ENCODE data around the gene FGR.
A peak's percentile ranks its signal among the peaks of the same experiment; 100 is the strongest.

Gene FGR

DNA sequence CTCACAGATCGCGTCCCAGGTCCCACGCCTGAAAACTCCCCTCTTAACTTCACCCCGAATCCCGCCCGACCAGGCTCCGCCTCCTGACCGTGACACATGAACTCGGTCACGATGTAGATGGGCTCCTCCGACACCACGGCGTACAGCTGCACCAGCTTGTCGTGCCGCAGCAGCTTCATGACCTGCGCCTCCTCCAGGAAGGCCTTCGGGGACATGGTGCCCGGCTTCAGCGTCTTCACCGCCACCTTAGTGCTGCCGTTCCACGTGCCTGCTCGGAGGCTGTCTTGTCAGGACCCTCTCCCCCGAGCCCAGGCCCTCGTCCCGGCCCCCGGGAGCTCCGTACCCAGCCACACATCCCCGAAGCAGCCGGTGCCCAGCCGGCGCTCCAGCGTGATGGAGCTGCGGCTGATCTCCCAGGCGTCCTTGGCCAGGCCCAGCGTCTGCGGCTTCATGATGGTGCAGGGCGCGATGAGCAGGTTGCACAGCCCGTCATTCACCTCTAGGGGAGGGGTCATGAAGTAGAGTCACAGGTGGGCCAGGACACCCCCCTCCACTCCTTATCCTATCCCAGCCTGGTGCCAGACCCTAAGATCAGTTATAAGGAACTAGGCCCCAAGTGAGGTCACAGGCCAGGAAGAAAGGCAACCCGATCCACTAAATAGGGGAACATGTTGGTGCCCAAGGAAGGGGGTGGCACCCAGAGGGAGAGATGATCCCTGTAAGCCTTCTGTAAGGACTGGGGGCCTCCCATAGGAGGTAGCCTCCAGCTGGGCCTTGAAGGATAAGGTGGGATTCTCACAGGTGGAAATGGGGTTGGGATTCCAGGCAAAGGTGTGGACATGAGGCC is 19.4 kb downstream of the FGR start:
- no peak for DNase-seq (ENCODE audit: low read depth)

- no peak for DNase-seq (ENCODE audit: low read depth)
These were observed 20.2 kb downstream of the FGR start for GRCh38 chr1:27614625-27615344.

DNA sequence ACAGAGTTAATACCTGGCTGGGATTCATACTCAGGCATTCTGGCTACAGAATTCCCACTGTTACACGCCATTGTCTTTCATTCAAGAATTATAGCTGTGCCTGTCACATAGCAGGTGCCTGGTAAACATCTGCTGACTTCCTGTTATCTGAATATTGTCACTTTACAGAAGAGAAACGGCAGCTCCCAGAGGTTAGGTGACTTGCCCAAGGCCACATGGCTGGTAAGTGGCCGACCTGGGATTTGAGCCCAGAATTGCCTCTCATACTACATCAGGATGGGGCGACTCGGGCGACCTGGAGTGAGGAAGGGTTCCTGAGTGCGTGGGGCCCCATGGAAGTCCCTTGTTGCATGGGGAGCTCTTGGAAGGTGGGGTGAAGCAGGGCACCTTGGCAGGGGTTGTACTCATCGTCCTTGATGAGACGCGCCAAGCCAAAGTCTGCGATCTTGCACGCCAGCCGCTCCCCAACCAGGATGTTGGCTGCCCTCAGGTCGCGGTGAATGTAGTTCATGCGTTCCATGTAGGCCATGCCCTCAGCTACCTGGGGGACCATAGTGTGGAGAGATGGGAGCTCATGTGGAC is 20.9 kb downstream of the FGR start:
- no peak for DNase-seq (ENCODE audit: low read depth)

- DNase-seq (ENCODE audit: low read depth): no peak
These were observed 22.3 kb downstream of the FGR start for GRCh38 chr1:27612718-27613117.

GRCh38 chr1:27611450-27611849 is 23.5 kb downstream of the FGR start:
- no peak for DNase-seq (ENCODE audit: low read depth)

DNA sequence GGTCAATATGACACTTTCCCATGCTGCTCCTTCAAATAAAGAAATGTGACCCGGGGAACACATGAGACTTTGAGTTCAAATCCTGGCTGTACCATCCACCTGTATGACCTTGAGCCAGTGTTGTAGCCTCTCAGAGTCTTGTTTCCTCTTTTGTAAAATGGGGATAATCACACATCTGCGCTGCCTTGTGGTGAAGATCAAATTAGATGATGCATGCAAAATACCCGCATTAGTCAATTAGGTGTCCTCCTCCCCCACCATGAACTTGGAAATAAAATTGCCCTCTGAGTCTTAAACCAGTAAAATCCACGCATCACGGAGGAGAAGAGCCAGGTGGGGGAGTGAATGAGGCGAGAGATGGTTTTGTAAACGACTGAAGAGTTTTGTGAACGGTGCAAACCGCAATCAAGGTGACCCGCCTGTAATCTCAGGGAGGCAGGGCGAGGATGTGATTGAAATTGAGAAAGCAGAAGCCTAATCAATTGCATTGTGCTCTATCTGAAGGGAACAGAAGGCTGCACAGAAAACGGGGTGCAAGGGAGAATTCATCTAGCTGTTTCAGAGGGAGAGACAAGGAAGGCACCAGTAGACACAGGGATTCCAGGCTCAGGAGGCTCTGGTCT is 25.3 kb downstream of the FGR start:
- DNase-seq (ENCODE audit: low read depth): no peak

- no peak for DNase-seq (ENCODE audit: low read depth)
These were observed 25.8 kb downstream of the FGR start for GRCh38 chr1:27609210-27609555.

GRCh38 chr1:27607239-27607804 is 27.7 kb downstream of the FGR start:
- no peak for DNase-seq (ENCODE audit: low read depth)

DNA sequence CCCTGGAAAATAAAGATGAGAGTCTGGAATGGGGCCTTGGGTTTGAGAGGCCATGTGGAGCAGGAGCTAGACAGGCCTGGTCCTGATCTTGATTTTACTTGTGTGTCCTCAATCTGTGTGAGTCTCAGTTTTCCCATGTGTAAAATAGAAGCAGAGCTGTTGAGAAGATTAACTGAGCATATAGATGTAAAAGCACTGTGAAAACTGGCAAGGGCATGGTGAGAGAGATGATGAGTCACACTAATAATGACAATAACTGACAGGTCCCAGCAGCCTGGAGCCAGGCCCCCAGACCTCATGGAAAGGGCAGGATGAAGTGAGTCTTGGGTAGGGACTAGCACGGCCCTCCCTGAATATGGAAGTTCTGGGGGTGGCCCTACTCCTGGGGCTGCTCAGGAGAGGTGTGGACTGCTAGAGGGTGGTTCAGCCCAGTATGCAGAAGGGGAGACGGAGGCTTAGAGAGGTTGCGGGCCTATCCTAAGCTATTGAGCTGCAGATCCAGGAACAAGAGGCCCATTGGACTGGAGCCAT is 28.2 kb downstream of the FGR start:
- DNase-seq (ENCODE audit: low read depth): no peak

GRCh38 chr1:27605796-27606707 is 28.9 kb downstream of the FGR start:
- no peak for DNase-seq (ENCODE audit: low read depth)

DNA sequence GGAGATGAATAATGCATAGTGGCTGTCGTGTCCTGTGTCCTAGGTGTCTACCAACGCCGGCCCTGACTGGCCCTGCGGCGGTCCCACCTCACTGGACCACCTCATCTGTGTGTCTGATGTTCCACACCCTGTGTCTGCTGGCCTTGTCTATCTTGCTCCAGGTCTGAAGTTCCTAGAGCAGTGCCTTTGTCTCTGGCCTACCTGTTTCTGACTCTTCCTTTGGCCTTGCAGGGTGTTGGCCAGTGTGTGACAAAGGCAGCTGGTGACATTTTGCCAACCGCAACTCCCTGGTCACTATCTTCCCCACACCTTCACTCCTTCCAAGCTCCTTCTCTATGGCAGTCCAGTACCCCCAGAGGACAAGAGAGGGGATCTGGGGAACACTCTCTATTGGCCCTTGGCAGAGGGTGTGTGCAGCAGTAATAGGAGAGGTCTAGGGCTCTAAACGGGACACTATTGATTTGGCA is 29.7 kb downstream of the FGR start:
- DNase-seq (ENCODE audit: low read depth): no peak

DNA sequence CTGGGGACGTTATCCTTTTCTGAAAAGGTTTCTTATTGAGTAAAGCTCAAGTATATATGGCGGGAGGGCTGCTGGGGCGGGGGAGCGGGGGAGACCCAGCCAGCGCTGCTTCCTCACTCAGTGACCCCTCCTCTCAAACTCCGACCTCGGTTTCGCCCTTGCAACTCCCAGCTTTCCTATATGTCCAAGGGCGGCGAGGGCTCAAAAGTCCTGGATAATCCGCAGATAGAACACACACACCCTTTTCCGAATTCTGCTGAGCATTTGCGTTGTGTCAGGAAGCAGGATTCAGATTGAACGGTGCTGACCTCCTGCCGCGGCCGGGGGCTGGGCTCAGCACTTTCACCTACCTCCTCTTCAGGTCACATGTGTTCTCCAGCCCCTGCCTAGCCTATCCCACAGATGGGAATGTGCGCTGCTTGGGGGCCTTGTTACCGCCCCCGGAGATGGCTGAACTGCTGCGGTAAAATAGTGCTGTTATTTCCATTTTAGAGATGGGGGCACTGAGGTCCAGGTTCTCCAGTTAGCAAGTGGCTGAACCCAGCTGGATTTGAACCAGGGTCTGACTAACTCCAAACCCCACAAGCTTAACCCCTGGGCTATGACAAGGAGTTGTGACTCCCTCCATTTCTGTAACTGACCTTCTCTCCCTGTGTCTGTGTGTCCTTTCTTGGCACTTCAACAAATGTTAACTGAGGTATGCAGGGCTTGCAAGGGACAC is 30.2 kb downstream of the FGR start:
- DNase-seq (ENCODE audit: low read depth): no peak

DNA sequence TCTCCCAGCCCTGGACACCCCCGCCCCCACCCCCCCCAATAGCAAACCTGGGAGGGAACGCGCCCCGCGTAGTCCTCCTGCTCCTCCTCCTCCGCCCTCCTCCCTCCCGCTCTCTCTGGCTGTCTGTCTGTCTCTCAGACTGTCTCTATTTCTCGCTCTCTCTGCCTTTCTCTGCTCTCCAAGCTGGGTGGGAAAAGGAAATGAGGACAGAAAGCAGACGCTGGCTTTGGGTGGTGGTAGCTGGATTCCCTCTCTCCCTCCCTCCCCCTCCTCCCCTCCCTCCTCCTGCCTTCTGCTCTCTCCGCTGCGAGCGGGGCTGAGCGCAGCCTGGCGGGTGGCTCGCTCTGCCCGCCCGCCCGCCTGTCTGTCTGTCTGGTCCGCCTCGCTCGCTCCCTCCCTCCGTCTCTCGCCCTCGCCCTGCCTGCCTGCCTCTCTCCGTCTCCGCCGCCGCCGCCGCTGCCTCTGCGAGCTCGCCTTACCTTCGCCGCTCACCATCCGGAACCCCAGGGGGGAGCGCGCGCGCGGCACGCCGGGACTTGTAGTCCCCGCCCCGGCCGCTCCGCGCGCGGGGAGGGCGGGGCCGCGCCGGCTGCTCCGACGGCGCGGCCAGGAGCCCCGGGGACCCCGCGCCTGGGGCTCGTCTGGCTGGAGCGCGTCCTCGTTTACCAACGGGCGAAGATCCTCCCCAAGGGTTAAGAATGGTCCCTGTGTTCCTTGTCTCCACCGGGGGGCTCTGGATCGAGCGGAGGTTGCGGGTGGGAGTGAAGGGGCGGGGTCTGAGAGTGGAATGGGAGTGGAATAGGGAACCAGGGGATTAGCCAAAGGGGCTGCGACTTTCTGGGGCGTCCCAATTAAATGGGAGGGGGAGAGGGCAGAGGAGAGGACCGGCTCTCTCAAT is 31.1 kb downstream of the FGR start, which contains the start of gene AHDC1:
AHDC1 (minus strand) TSS at position 464 of the 898 bp plus-strand sequence. CDS start 52,029 bp downstream, outside the sequence.
- peak; percentile 85 for DNase-seq (ENCODE audit: low read depth)

- no peak for DNase-seq (ENCODE audit: low read depth)
These were observed 31.7 kb downstream of the FGR start for GRCh38 chr1:27603309-27603680.

GRCh38 chr1:27602462-27603308 is 32.3 kb downstream of the FGR start:
- DNase-seq (ENCODE audit: low read depth): no peak

DNA sequence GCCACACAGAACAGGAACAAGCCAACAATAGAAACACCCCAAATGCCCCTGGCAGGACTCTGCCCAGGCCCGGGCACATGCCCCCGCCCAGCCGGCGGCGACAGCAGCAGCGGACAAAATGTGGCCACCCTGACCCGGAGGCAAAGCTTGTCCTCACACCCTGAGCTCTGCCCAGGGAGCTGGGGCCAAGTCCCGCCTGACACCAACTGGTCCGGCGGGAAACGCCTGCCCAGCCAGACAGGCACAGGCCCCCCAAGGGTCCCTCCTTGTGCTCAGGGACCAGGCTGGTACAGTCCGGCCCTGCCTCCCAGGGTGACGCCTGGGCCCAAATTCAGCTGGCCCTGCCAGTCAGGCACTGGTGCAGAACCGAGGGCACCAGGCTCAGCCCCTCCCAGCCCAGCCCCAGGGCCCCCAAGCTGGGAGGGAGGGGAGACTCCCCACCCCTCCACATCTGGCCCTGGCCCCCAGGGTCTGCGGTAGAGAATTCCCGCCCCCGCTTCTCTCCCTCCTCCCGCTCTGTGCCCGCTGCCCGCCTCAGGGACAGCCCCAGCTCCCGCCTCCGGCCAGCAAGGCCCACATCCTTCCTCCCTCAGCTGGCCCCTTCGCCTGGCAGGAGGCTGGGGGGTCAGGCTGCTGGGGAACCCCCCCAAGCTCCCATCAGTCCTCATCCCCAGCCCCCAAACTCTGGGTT is 33.1 kb downstream of the FGR start:
- no peak for DNase-seq (ENCODE audit: low read depth)

GRCh38 chr1:27601321-27601770 is 33.6 kb downstream of the FGR start:
- no peak for DNase-seq (ENCODE audit: low read depth)

Measured in stimulated activated CD8-positive, alpha-beta memory T cell treated with anti-CD3 and anti-CD28 coated beads, Interleukin-12 subunit alpha, Interleukin-12 subunit beta, amount 100 ng/mL, for 4 hours (primary cell).